Stimulated activated CD4-positive, alpha-beta T cell treated with anti-CD3 and anti-CD28 coated beads, Interleukin-15, amount 100 ng/mL, for 24 hours (primary cell): Measurements from ENCODE around the gene GEMIN2.
"Not testable (repeated sequence)": the region's sequence is repeated elsewhere in the genome, so short reads cannot be mapped to it uniquely, and the experiment has no call there.

ENCODE experiments used
- DNase-seq: peaks from one replicate; pipeline ENCODE4 v3.0.0-alpha.2; 2020

GEMIN2 gene

GRCh38 chr14:39122330-39123138 lies 8.4 kb downstream of the GEMIN2 start:
- no peak for DNase-seq

- not testable (repeated sequence) for DNase-seq
These were observed 23.7 kb downstream of the GEMIN2 start for GRCh38 chr14:39137835-39138234.

DNA sequence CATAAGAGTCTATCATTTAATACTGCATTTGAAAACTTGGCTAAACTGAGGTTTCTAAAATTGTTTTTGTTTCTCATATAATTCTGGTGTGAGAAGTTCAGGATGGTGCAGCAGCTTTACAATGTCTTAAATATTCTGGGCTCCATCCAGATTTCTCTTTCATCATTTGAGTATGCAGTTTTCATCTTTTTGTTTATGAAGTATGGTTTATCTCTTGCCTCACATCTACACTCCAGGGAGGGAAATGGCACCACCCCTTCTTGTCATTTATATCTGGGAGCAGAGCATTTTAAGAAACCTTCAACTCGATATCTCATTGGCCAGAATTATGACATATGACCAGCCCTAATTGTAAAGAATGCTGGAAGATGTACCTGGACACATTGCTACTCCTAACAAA lies 24.3 kb downstream of the GEMIN2 start:
- DNase-seq = no peak

GRCh38 chr14:39140170-39140569 lies 26.0 kb downstream of the GEMIN2 start:
- no peak for DNase-seq

GRCh38 chr14:39141623-39142022 lies 27.5 kb downstream of the GEMIN2 start:
- DNase-seq = not testable (repeated sequence)

GRCh38 chr14:39143226-39143625 lies 29.1 kb downstream of the GEMIN2 start:
- not testable (repeated sequence) for DNase-seq

DNA sequence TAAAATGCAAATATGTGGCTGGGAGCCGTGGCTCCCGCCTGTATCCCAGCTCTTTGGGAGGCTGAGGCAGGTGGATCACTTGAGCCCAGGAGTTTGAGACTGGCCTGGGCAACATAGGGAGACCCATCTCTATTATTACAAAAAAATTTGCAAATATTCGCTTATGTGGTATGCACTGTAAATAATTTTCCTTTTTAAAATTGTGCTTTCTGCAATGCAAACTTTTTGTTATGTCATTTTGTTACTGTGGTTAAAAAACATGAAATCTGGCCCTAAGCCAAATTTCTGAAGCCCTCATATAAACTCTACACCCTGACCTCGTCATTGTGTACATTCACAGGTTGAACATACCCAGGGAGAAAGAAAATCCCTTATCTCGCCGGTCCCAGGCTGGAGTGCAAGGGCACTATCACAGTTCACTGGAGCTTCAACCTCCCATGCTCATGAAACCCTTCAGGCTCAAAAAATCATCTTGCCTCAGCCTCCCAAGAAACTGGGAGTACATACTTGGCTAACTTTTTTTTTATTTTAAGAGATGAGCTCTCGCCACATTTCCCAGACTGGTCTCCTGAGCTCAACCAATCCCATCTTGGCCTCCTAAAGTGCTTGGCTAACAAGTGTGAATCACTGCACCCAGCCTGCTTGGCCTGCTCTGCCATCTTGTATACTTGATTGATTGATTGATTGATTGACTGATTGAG lies 31.3 kb downstream of the GEMIN2 start:
- DNase-seq = no peak

DNA sequence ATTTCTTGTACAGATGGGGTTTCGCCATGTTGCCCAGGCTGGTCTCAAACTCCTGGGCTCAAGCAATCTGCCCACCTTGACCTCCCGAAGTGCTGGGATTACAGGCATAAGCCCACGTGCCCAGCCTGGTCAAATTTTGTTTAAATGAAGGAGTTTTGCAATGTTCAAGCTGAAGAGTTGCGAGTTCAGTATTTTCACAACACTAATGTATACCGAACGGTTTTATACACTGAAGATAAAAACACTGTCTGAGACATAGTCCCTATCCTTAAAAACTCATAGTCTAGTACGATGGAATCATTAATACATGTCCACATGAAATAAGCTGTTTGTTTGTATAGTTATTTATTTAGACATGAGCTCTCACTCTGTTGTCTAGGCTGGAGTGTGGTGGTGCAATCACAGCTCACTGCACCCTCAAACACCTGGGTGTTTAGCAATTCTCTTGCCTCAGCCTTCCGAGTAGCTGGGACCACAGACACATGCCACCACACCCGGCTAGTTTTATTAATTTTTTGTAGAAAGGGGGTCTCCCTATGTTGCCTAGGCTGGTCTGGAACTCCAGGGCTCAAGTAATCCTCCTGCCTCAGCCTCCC lies 40.6 kb downstream of the GEMIN2 start:
- no peak for DNase-seq

DNA sequence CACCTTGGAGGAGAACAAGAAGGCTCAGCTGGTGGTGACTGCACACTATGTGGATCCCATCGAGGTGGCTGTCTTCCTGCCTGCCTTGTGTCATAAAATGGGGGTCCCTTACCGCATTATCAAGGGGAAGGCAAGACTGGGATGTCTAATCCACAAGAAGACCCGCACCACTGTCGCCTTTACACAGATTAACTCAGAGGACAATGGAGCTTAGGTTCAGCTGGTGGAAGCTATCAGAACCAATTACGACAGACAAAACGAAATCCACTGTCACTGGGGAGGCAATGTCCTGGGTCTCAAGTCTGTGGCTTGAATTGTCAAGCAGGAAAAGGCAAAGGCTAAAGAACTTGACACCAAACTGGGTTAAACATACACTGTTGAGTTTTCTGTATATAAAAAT lies 43.4 kb downstream of the GEMIN2 start:
- no peak for DNase-seq

- no peak for DNase-seq
These were observed 44.2 kb downstream of the GEMIN2 start for GRCh38 chr14:39158222-39158858.

- no peak for DNase-seq
These were observed 46.4 kb downstream of the GEMIN2 start for GRCh38 chr14:39160494-39160893.

DNA sequence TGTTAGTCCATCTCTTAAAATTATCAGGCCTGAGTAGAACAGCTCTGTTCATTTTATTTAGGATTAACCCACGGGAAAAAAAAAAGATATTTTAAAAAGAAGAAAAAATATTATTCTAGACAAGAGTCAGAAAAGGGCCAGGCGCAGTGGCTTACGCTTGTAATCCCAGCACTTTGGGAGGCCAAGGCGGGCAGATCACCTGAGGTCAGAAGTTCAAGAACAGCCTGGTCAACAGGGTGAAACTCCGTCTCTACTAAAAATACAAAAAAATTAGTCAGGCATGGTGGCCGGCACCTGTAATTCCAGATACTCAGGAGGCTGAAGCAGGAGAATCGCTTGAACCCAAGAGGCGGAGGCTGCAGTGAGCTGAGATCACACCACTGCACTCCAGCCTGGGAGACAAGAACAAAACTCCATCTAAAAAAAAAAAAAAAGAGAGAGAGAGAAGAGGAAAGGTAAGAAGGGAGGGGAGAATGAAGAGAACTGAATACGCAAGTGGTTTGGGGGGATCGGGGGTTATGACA lies 53.7 kb downstream of the GEMIN2 start:
- not testable (repeated sequence) for DNase-seq

- no peak for DNase-seq
These were observed 54.5 kb downstream of the GEMIN2 start for GRCh38 chr14:39168591-39168990.

GRCh38 chr14:39169541-39169900 lies 55.4 kb downstream of the GEMIN2 start:
- DNase-seq = no peak

GRCh38 chr14:39173198-39173597 lies 59.1 kb downstream of the GEMIN2 start:
- no peak for DNase-seq

- peak; percentile 96 for DNase-seq
These were observed 60.7 kb downstream of the GEMIN2 start, which contains the start of gene PNN for GRCh38 chr14:39174560-39175444. Gene PNN, plus strand, starts transcription at chr14:39175254. Its CDS starts 26 bp downstream, at chr14:39175280.

DNA sequence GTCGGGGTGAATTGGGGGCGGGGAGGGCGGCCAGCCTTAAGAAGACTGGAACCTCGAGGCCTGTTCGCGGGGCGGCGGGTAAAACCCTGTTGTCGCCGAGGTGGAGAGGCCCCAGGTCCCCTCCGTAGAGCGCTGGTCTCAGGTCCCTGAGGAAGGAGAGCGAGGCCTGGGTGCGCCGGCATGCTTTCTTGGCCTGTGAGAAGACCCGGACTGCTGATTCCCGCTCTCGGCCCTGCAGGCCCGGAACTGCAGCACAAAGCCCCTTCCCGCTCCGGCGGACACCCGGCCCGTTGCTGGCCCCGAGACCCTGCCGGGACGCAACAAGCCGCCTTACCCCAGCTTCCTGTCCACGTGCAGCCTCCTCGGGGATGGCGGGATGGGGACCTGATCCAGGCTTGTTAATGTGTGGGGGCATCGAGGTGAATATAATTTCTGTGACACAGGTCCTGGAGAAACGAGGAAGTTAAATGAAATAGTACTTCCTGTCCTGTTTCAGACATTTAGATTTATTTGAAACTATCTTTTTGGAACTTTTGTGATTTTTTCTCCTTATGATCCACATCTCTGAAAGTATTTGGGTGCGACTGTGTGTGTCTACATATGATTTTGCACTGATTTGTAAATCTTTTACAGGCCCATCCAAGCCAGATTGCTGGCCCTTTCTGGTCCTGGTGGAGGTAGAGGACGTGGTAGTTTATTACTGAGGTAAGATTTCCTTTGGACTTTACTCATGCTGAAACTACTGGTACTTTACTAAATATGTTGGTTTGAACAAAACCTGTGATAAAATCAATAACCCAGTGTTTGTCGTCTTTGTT lies 61.5 kb downstream of the GEMIN2 start:
- peak; percentile 66 for DNase-seq

GRCh38 chr14:39176263-39177167 lies 62.4 kb downstream of the GEMIN2 start:
- no peak for DNase-seq

- no peak for DNase-seq
These were observed 63.0 kb downstream of the GEMIN2 start for GRCh38 chr14:39177168-39177545.

GRCh38 chr14:39179042-39179441 lies 64.9 kb downstream of the GEMIN2 start:
- no peak for DNase-seq
